Esophagus muscularis mucosa (tissue), 4 donors: ENCODE results near the gene AQP1.

Experiments
- CTCF ChIP-seq, 3 experiments: fragments of 200-600 bp in 2 of 3; fragments of 450-650 bp in 1 of 3; sonication (generic) in 2 of 3; IDR thresholded peaks; one replicate each; pipeline ENCODE4 v1.5.1; 2017 to 2019; ENCODE audit warnings: antibody characterized with exemption in 3 of 3, mild to moderate bottlenecking in 2 of 3, moderate library complexity in 1 of 3
- EP300 ChIP-seq: sonication (generic); formaldehyde crosslinking; IDR thresholded peaks from one replicate; pipeline ENCODE4 v1.6.1; 2017; ENCODE audit warnings: antibody characterized with exemption
- POLR2A ChIP-seq: fragments of 450-650 bp; IDR thresholded peaks from one replicate; pipeline ENCODE4 v1.6.1; 2017; ENCODE audit warnings: antibody characterized with exemption, moderate library complexity, mild to moderate bottlenecking, low read depth
- POLR2AphosphoS5 ChIP-seq, 2 donors: sonication (generic); formaldehyde crosslinking; IDR thresholded peaks; one replicate each; pipeline ENCODE4 v1.6.1; 2017; ENCODE audit warnings: antibody characterized with exemption in 2 of 2

- TF ChIP-seq CTCF (IDR thresholded peaks at IDR 0.05) = no peak
- no peak for TF ChIP-seq EP300
- no peak for TF ChIP-seq POLR2A
- TF ChIP-seq POLR2AphosphoS5 (IDR thresholded peaks at IDR 0.05) = peak in 1 of 2 donors; percentile 40
These were observed 14.3 kb downstream of the AQP1 start for GRCh38 chr7:30925913-30926312.
